Glutamatergic neuron (in vitro differentiated cells): ENCODE data around the gene ATR. TPM values are rescaled to one million over a fixed set of nuclear protein-coding genes. Genes with fewer than 3 reads are reported as not detected.
A peak's percentile ranks its signal among the peaks of the same experiment; 100 is the strongest.
"Not testable (repeated sequence)": the region's sequence is repeated elsewhere in the genome, so short reads cannot be mapped to it uniquely, and the experiment has no call there.

ENCODE experiments used
- DNase-seq: peaks from one replicate; pipeline ENCODE4 v3.0.0; 2022
- H3K27ac Mint-ChIP-seq: one replicate; pipeline ENCODE4 v1.8.0; 2020; ENCODE audit warnings: mild to moderate bottlenecking, mixed read lengths, inconsistent platforms; ENCODE audit not compliant: unreplicated experiment
- H3K27me3 Mint-ChIP-seq: one replicate; pipeline ENCODE4 v1.8.0; 2020; ENCODE audit warnings: mild to moderate bottlenecking, moderate library complexity, mixed read lengths, inconsistent platforms; ENCODE audit not compliant: unreplicated experiment
- H3K36me3 Mint-ChIP-seq: one replicate; pipeline ENCODE4 v1.8.0; 2020; ENCODE audit warnings: mild to moderate bottlenecking, mixed read lengths, inconsistent platforms; ENCODE audit not compliant: unreplicated experiment
- H3K4me1 Mint-ChIP-seq: one replicate; pipeline ENCODE4 v1.8.0; 2020; ENCODE audit warnings: mild to moderate bottlenecking, low read depth, mixed read lengths, inconsistent platforms; ENCODE audit not compliant: unreplicated experiment
- H3K4me3 Mint-ChIP-seq: one replicate; pipeline ENCODE4 v1.8.0; 2020; ENCODE audit warnings: mild to moderate bottlenecking, mixed read lengths, inconsistent platforms; ENCODE audit not compliant: unreplicated experiment
- H3K9me3 Mint-ChIP-seq: one replicate; pipeline ENCODE4 v1.8.0; 2020; ENCODE audit warnings: mild to moderate bottlenecking, moderate library complexity, mixed read lengths, inconsistent platforms; ENCODE audit not compliant: unreplicated experiment
- total RNA-seq: library from RNA; stranded (reverse); fragmentation: NEBNext Ultra II Directional; extraction: Animal tissue kit (Norgen Biotek cat#: 25700); gene quantifications from one replicate; pipeline ENCODE4 v1.2.1, GENCODE V29; 2021; ENCODE audit not compliant: unreplicated experiment
- TF ChIP-seq, protein P1 (sequence below): fragments of 200-600 bp; sonication (generic); IDR thresholded peaks from one replicate; pipeline ENCODE4 v1.5.0; 2021; ENCODE audit not compliant: partially characterized antibody, unreplicated experiment

The ATR gene
- total RNA-seq, 1 donor from 2014 or later: 18.3 TPM

DNA sequence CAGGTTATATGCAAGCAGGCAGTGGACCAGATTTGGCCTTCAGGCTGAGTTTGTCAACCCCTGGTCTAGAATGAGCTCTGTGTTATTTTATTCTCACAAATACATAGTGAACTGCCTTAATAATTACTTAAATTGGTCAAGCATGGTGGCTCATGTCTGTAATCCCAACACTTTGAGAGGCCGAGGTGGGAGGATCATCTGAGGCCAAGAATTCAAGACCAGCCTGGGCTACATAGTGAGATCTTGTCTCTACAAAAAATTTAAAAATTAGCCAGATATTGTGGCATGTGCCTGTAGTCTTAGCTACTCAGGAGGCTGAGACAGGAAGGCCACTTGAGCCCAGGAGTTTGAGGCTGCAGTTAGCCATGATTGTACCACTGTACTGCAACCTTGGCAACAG is 32.7 kb upstream of the ATR start:
- Mint-ChIP-seq H3K9me3 (no peaks in the 10 kb centered on the region), H3K27me3 (no peaks in the 10 kb centered on the region), H3K4me3 (no peak overlapping the region), H3K4me1 (no peaks in the 10 kb centered on the region), H3K36me3 (no peaks in the 10 kb centered on the region), H3K27ac (no peak overlapping the region)
- no peak for DNase-seq
- TF ChIP-seq, protein P1, sequence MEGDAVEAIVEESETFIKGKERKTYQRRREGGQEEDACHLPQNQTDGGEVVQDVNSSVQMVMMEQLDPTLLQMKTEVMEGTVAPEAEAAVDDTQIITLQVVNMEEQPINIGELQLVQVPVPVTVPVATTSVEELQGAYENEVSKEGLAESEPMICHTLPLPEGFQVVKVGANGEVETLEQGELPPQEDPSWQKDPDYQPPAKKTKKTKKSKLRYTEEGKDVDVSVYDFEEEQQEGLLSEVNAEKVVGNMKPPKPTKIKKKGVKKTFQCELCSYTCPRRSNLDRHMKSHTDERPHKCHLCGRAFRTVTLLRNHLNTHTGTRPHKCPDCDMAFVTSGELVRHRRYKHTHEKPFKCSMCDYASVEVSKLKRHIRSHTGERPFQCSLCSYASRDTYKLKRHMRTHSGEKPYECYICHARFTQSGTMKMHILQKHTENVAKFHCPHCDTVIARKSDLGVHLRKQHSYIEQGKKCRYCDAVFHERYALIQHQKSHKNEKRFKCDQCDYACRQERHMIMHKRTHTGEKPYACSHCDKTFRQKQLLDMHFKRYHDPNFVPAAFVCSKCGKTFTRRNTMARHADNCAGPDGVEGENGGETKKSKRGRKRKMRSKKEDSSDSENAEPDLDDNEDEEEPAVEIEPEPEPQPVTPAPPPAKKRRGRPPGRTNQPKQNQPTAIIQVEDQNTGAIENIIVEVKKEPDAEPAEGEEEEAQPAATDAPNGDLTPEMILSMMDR: no peak

DNA sequence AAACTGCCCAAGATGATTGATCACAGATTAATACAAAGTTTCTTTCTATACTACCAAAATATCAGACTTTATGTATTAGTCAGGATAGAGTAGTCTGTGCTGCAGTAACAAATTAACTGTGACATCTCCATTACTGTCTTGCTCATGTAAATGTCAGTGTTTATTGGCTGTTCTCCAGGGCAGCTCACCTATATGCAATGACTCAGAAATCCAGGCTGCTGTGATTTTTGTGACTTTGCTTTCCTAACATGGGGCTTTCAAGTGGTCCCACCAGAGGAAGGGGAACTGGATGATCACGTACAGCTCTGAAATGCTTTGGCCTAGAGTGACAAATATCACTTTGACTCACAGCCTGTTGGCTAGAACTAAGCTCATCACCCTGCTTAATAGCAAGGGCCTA is 30.6 kb upstream of the ATR start:
- TF ChIP-seq, protein P1: no peak
- H3K27me3 Mint-ChIP-seq: peaks cover 2% of the 10 kb centered on the region
- DNase-seq: no peak
- no peaks in the 10 kb centered on the region for H3K4me1 Mint-ChIP-seq
- no peaks in the 10 kb centered on the region for H3K9me3 Mint-ChIP-seq
- no peak overlapping the region for H3K4me3 Mint-ChIP-seq
- no peak overlapping the region for H3K27ac Mint-ChIP-seq
- no peaks in the 10 kb centered on the region for H3K36me3 Mint-ChIP-seq

DNA sequence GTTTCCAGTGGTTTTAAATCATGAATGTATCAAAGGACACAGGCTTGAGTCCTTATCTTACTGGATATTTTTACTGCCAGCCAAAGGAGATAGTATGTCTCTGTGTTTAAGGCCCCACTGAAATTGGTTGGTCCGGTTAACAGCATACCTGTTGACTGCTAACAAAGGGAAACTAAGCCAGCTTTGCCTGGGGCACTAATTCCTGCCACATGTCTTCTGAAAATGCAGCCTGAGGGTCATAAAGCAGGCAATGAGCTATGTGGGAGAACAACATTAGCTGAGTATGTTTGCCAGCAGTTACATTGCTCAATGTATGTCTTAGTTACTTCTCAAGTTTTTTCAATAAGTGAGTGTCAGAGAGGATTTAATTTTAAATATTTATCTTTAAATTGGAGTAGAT is 30.1 kb upstream of the ATR start:
- Mint-ChIP-seq H3K9me3 (no peaks in the 10 kb centered on the region), H3K27ac (no peak overlapping the region), H3K27me3 (peaks cover 2% of the 10 kb centered on the region), H3K36me3 (no peaks in the 10 kb centered on the region), H3K4me3 (no peak overlapping the region), H3K4me1 (no peaks in the 10 kb centered on the region)
- no peak for DNase-seq
- TF ChIP-seq, protein P1: no peak

GRCh38 chr3:142604940-142605339 is 26.4 kb upstream of the ATR start:
- Mint-ChIP-seq H3K9me3 (no peaks in the 10 kb centered on the region), H3K4me1 (peaks cover 7% of the 10 kb centered on the region), H3K27ac (no peak overlapping the region), H3K36me3 (no peaks in the 10 kb centered on the region), H3K4me3 (no peak overlapping the region), H3K27me3 (peaks cover 6% of the 10 kb centered on the region)
- DNase-seq: no peak
- TF ChIP-seq, protein P1: no peak

DNA sequence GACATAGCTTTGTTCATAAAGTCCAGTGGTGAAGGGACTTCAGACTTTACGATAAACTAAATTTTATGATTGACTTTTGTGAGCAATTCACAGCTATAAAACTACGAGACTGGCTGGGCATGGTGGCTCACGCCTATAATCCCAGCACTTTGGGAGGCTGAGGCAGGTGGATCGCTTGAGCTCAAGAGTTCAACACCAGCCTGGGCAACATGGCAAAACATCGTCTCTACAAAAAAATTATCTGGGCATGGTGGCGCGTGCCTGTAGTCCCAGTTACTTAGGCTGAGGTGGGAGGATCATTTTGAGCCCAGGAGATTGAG is 24.8 kb upstream of the ATR start:
- H3K27ac Mint-ChIP-seq, H3K27me3 Mint-ChIP-seq, H3K9me3 Mint-ChIP-seq, H3K4me1 Mint-ChIP-seq, H3K4me3 Mint-ChIP-seq, H3K36me3 Mint-ChIP-seq, DNase-seq: not testable (repeated sequence)

- Mint-ChIP-seq H3K27me3 (peaks cover 6% of the 10 kb centered on the region), H3K4me1 (peaks cover 7% of the 10 kb centered on the region), H3K9me3 (no peaks in the 10 kb centered on the region), H3K36me3 (no peaks in the 10 kb centered on the region), H3K27ac (peak overlapping the region; percentile 55), H3K4me3 (no peak overlapping the region)
- no peak for DNase-seq
- TF ChIP-seq, protein P1: no peak
These were observed 24.3 kb upstream of the ATR start for GRCh38 chr3:142602619-142603385.
